GM23338 (cell line): ENCODE results near the gene SLAMF8.

Experiments used
- CREB1 ChIP-seq: fragments of 250-450 bp; sonication (Bioruptor Pico); IDR thresholded peaks from 2 replicates; pipeline ENCODE4 v1.5.0; 2020; ENCODE audit warnings: low read depth, mild to moderate bottlenecking, moderate library complexity
- CTCF ChIP-seq, 2 experiments: fragments of 200-600 bp in 1 of 2; sonication (generic) in 1 of 2; conservative IDR thresholded peaks; 2 replicates each; pipeline versions ENCODE4 v1.5.1 to v1.6.1; 2016 to 2017; ENCODE audit warnings: antibody characterized with exemption in 2 of 2, low read depth in 2 of 2, mild to moderate bottlenecking in 2 of 2, moderate library complexity in 1 of 2
- EZH2 ChIP-seq: fragments of 200-600 bp; sonication (generic); IDR thresholded peaks from one replicate; pipeline ENCODE4 v1.8.0; 2017; ENCODE audit warnings: antibody characterized with exemption, mild to moderate bottlenecking, low read depth; ENCODE audit not compliant: unreplicated experiment
- POLR2AphosphoS5 ChIP-seq: IDR thresholded peaks from 2 replicates; pipeline ENCODE4 v1.6.1; 2016; ENCODE audit warnings: antibody characterized with exemption, low read depth
- ZNF331 ChIP-seq: fragments of 250-450 bp; sonication (Bioruptor Pico); IDR thresholded peaks from 2 replicates; pipeline ENCODE4 v1.5.0; 2020; ENCODE audit warnings: low read depth, mild to moderate bottlenecking, moderate library complexity
- TF ChIP-seq, protein P1 (sequence below): IDR thresholded peaks from one replicate; pipeline ENCODE4 v1.6.1; 2018; ENCODE audit warnings: antibody characterized with exemption; ENCODE audit not compliant: unreplicated experiment

- TF ChIP-seq, protein P1, sequence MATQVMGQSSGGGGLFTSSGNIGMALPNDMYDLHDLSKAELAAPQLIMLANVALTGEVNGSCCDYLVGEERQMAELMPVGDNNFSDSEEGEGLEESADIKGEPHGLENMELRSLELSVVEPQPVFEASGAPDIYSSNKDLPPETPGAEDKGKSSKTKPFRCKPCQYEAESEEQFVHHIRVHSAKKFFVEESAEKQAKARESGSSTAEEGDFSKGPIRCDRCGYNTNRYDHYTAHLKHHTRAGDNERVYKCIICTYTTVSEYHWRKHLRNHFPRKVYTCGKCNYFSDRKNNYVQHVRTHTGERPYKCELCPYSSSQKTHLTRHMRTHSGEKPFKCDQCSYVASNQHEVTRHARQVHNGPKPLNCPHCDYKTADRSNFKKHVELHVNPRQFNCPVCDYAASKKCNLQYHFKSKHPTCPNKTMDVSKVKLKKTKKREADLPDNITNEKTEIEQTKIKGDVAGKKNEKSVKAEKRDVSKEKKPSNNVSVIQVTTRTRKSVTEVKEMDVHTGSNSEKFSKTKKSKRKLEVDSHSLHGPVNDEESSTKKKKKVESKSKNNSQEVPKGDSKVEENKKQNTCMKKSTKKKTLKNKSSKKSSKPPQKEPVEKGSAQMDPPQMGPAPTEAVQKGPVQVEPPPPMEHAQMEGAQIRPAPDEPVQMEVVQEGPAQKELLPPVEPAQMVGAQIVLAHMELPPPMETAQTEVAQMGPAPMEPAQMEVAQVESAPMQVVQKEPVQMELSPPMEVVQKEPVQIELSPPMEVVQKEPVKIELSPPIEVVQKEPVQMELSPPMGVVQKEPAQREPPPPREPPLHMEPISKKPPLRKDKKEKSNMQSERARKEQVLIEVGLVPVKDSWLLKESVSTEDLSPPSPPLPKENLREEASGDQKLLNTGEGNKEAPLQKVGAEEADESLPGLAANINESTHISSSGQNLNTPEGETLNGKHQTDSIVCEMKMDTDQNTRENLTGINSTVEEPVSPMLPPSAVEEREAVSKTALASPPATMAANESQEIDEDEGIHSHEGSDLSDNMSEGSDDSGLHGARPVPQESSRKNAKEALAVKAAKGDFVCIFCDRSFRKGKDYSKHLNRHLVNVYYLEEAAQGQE = no peak
- TF ChIP-seq EZH2 (no peak), POLR2AphosphoS5 (no peak), ZNF331 (CRISPR knock-in tag) (no peak), CTCF (conservative IDR thresholded peaks at IDR 0.05; ENCODE audit: low read depth in 2 of 2) (no peak), CREB1 (CRISPR knock-in tag) (no peak)
Observed at GRCh38 chr1:159870704-159871103, 44.0 kb downstream of the SLAMF8 start.
